ENCODE measurements around the gene BUD13. TPM values are rescaled to one million over a fixed set of nuclear protein-coding genes. Genes with fewer than 3 reads are reported as not detected.

Gene BUD13
- total and polyA plus RNA-seq, 10 of the 15 experiments (the other 5 are each of a cell fraction or from before 2014, with no cell fraction given) = 10.9 to 36.5 (median 24.7) TPM

- no peak for TF ChIP-seq NFXL1 (IDR thresholded peaks at IDR 0.05; ENCODE audit: borderline replicate concordance)
- TF ChIP-seq BCL11A (IDR thresholded peaks at IDR 0.05; ENCODE audit: low read depth, low read length) = no peak
Measured at GRCh38 chr11:116729501-116730240, 43.1 kb downstream of the BUD13 start (continued).

GRCh38 chr11:116727990-116728389, 44.8 kb downstream of the BUD13 start:
- Histone ChIP-seq H3K9me3 (replicated peaks; ENCODE audit: control insufficient read depth, insufficient read depth, low read length) (no peaks in the 10 kb centered on the region), H3K9ac (ENCODE audit: control insufficient read depth, insufficient read depth, low read length) (no peak overlapping the region), H3K27ac (ENCODE audit: control insufficient read depth, insufficient read depth) (no peak overlapping the region), H3K4me2 (ENCODE audit: control insufficient read depth, insufficient read depth) (no peak overlapping the region), H3K4me3 (no peak overlapping the region), H3K27me3 (replicated peaks in 1 of 2; ENCODE audit: control insufficient read depth in 2 of 2, insufficient read depth in 2 of 2, low read length in 1 of 2) (no peaks in the 10 kb centered on the region; a peak in 3 of 4 replicates), H3K4me1 (ENCODE audit: control insufficient read depth, insufficient read depth, low read length) (peaks cover 2% of the 10 kb centered on the region), H3K79me2 (ENCODE audit: control insufficient read depth, insufficient read depth, low read length) (no peaks in the 10 kb centered on the region), H3K36me3 (ENCODE audit: control insufficient read depth in 2 of 2, insufficient read depth in 2 of 2, low read length in 1 of 2) (no peaks in the 10 kb centered on the region), H4K20me1 (ENCODE audit: control insufficient read depth, insufficient read depth) (no peaks in the 10 kb centered on the region), H2AFZ (ENCODE audit: control insufficient read depth, low read depth, low read length) (no peak overlapping the region)
- ATAC-seq (no peak), FAIRE-seq (no peak), DNase-seq (ENCODE audit: low read depth, low spot score) (no peak)
- SMC1A ChIA-PET (ENCODE audit: uncharacterized antibody, unreplicated experiment) = no interaction called here
- intact Hi-C loops (cut with micrococcal nuclease; ENCODE audit: unreplicated experiment) (no loop called here), in situ Hi-C loops (cut with MboI) (no loop called here)
- 27% methylated on average over 6 of the region's 6 CpGs for whole genome bisulfite sequencing (ENCODE audit: insufficient coverage, insufficient replicate concordance, low lambda C conversion rate, missing lambda C conversion rate)
- POLR2A ChIA-PET = no interaction called here
- no peak for TF ChIP-seq PAX5 (IDR thresholded peaks at IDR 0.05; ENCODE audit: borderline replicate concordance, low read depth, low read length)
- TF ChIP-seq NR2C2 (IDR thresholded peaks at IDR 0.05; ENCODE audit: borderline replicate concordance, control insufficient read depth, insufficient read length, low read depth) = no peak
- TF ChIP-seq SRF (IDR thresholded peaks at IDR 0.05; ENCODE audit: low read depth in 2 of 2, low read length in 2 of 2) = no peak
- no peak for TF ChIP-seq FOXK2 (IDR thresholded peaks at IDR 0.05)
- RAD21 ChIA-PET (ENCODE audit: unreplicated experiment) = no interaction called here
- BruUV-seq (replicated peaks) = no TSS peak
- CTCF ChIA-PET = interaction anchor here (1.0 kb wide), 1 partner anchor 13 kb away, joined by 3 read pairs; no protein-coding TSS in a partner anchor
